HG02938 (cell line): Measurements from ENCODE around the gene MRAS.
"Not testable (repeated sequence)": the region's sequence is repeated elsewhere in the genome, so short reads cannot be mapped to it uniquely, and the experiment has no call there.

Experiments
- ATAC-seq: cut with Tn5 transposase; IDR thresholded peaks from one replicate; pipeline ENCODE4 v1.9.1; 2021; ENCODE audit warnings: mild to moderate bottlenecking, moderate library complexity; ENCODE audit not compliant: unreplicated experiment

Gene MRAS

DNA sequence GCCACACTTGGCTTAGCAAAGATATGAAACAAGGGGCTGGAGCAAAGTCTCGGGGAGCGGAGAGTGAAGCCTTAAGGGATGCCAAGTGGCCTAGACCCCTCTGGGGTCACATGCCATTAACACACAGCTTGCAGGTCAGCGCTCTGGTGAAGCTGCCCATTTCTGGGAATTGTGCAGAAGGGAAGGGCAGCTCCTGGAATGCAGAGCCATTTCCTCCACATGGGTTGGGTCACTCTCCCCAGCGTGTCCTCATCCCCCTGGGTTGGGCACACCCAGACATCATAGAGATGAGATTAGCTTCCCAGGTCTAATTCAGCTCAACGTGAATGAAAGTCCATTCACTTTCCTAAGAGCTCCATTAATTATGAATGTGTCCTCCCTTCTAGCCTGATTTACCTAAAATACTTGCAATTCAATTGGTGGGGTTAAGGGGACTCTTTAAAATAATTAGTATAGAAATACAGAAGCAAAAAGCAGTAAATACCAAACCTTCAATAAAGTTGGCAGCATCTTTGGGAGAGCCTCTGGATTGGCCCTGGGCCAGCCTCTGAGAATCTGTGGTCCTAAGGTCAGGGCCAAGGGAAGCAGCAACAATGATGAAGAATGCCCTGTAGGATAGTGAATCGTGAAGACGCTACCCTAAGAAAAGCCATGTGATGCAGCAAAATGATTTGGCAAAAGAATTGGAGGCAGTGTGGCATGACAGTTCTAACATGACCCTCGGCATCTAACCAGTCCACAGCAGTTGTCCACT is 17.8 kb downstream of the MRAS start:
- ATAC-seq, result no peak

DNA sequence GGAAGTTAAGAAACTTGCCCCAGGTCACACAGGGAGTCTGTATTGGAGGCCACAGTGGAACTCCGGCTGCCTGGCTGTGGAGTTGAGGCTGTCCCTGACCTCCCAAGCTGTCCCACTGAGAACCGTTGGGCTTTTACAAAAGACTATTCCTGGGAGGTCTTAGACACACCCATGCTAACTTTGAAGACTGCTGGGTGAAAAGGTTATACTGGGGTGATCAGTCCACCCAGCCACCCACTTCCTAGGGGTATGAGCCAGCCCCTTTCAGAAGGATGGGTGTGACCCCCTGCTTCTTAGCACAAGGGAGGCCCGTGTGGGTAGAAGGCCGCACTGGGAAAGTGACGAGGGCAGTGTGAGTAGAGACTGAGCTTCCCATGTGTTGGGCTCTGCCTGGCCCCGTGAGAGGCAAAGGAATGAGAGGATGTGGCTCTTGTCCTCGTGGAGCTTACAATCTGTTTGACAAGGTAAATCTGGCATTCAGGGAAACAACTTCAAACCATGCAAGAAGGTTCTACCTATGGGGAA is 19.0 kb downstream of the MRAS start:
- ATAC-seq, result no peak

DNA sequence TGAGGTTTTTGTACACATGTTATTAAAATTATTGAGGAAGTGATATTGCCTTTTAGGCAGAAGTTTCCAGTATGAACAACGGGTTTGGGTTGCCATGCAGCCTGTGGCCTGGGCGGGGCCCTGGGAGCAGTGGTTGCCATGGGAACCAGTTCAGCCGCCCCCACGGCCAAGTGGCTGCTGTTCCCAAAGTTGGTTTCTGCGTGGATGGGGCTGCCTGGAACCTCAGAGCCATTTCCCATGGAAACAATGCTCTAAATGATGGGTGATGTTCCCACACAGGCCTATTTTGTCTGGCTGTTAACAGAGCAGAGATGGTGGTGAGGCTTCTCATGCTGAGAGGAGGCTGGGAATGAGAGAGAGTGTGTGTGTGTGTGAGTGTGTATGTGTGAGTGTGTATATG is 19.5 kb downstream of the MRAS start:
- ATAC-seq, result no peak

DNA sequence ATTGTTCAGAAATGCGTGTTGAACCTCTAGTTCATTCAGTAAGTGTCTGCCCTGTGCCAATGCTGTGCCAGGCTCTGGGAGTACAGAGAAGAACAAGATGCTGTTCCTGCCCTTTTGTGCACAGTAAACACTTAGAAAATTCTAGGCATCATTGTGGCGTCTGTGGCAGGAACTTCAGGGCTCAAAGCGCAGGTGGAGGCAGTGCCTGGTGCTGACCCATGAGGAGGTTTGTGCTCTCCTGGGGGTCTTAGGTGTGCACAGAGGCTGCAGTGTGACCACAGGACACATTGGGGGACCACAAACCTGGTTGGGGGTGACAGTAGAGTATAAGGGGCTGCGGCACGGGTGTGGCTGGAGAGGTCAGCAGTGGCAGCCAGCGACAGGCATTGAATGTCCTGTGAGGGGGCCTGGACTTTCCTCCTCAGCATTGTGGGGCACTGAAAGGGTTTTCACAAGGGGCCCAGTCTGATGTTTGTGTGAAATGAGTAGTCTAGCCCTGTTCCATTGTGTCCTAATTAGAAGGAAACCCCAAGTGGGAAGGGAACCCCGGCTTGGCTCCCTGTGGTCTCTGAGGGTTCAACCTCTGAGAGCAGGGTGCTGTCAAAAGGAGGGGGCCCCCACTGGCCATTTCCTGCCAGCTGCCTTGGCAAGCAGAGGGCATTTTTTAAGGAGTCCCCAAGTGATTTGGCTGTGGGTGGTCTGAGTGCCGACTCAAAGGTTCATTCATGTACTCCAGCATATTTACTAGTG is 20.9 kb downstream of the MRAS start:
- ATAC-seq, result no peak

DNA sequence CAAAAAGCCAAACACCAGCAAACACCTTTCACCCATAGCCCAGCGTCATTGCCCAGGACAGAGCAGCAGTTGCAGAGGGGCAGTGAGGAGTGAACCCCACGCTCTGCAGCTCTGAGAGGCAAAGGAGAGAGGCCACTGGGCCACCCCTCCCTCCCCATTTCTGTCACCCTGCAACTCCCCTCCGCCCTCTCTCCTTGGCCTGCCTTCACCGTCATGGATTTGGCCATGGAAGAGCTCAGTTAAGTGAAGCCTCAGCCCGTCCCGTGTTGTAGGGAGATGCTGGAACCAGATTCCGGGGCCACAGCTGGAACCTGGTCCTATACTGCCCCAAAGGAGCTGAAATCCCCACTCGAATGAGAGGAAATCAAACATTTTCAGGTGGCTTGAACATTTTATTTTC is 21.9 kb downstream of the MRAS start:
- no peak for ATAC-seq

DNA sequence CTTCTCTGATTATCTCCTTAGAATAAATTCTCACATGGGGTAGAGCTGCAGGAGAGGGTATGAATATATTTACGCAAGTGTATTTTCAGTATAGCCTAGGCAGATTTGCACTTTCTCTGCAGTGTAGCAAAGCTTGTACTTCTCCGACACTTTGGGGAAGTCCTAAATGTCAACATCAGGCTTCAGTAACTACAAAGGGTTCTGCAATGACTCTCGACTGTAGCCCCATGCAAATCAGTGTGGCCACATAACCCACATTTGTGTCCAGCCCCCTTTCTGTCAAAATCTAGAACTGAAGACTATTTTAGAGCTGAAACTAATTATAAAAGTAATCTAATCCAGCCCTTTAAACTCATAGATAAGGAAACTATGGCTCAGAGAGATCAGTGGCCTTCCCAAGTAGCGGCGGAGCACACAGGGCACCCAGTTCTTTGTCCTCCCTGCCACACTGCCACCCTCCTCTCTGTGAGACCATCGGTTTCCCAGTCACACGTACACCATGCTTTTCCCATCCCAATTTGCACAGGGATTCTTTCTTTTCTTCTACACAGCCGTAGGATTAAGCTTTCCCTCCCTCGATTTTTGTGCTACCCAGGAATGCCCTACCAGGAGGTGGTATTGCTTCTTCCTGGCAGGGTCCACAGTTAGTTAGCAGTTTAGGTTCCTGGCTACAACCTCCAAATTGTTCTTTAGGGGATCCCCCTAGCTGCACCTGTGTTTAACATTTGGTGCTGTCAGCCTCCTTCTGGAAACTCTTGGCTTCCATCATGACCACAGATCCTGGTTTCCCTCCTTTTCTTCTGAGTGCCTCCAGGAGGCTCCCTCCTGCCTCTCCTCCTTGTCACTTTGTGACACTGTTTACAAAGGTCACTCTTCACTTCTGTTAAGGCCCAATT is 22.9 kb downstream of the MRAS start:
- ATAC-seq, result peak; percentile 100

DNA sequence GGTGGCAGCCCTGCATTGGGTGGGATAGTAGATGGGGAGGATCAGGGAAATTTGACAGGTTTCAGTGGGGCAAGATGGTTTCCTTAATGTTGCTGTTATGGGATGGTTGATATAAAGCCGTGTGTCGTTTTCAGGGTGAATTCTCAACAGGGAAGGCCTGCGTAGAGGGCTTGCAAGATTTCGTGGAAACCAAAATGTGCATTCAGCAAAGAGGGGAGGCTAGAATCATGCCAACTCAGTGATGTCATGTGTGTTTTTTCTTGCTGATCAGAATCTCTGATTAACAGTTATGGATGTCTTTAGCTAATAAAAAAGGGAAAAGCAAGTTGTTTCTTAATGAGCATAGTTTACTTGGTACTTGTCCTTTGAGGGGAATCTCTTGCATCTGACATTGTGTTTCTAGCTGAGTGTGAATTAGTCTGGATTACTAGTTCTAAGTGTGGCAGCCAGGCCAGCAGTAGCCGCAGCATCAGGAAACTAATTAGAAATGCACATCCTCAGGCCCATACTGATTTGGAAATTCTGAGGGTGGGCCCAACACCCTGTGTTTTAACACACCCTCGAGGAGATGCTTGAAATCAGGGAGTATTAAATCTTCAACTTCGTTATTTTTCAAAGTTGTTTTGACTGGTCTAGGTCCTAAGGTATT is 24.8 kb downstream of the MRAS start:
- ATAC-seq, result no peak

DNA sequence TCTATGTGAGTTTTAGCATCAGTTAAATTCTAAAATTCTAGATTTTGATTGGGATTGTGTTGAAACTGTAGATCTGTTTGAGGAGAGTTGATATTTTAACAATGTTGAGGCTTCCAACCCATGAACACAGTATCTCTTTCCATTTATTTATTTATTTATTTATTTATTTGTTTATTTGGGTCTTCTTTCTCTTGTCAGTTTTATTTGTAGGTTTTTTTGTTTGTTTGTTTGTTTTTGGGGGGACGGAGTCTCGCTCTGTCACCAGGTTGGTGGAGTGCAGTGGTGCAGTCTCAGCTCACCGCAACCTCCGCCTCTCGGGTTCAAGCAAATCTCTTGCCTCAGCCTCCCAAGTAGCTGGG is 25.3 kb downstream of the MRAS start:
- no peak for ATAC-seq

DNA sequence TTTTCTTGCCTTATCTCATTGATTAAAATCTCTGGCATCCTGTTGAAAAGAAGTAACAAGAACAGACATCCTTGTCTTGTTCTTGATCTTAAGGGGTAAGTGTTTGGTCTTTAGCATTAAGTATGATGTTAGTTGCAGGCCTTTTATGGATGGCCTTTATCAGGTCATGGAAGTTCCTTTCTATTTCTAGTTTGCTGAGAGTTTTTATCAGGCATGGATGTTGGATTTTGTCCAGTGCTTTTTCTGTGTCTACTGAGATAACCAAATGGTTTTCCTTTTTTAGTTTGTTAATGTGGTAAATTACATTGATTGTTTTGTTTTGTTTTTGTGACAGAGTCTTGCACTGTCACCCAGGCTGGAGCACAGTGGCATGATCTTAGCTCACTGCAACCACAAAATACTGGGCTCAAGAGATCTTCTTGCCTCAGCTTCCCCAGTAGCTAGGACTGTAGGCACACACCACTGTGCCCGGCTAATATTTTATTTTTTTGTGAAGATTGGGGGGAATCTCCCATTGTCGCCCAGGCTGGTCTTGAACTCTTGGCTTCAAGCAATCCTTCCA is 26.3 kb downstream of the MRAS start:
- no peak for ATAC-seq

DNA sequence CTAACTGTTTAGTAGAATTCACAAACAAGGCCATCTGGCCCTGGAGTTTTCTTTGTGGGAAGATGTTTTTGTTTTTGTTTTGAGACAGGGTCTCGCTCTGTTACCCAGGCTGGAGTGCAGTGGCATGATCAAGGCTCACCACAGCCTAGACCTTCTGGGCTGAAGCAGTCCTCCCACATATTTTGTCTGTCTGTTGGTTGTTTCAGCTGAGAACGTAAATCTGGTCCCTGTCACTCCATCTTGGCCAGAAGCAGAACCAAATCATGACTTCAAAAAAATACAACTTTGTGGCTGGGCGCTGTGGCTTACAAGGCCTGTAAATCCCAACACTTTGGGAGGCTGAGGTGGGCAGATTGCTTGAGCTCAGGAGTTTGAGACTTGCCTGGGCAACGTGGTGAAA is 27.1 kb downstream of the MRAS start:
- ATAC-seq, result no peak

DNA sequence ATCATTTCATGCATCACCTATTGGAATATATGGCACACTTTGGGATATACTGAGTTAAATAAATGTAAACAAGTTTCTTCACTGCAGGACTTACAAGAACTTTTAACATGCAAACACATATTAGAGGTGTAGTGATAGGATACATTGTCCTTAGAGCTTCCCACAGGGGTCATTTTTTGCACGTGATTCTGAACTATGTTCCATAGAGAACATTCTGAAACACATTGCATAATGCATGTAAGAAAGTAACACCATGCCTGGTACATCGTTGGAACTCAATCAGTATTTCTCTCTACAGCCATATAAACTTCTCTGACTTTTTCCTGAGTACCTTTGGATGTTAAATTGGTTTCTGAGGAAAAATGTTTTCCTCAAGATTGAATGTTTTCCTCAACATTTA is 28.3 kb downstream of the MRAS start:
- no peak for ATAC-seq

DNA sequence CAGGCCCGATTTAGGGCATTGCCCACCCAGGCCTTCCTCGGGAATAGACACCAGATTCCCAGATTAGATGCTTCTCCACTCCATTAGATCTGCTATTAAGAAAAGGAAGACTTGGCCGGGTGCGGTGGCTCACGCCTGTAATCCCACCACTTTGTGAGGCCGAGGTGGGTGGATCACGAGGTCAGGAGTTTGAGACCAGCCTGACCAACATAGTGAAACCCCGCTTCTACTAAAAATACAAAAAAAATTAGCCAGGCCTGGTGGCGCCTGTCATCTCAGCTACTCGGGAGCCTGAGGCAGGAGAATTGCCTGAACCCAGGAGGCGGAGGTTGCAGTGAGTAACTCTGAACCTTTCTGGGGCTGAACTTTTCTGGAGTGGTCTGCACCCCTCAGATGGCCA is 28.8 kb downstream of the MRAS start:
- ATAC-seq, result not testable (repeated sequence)

DNA sequence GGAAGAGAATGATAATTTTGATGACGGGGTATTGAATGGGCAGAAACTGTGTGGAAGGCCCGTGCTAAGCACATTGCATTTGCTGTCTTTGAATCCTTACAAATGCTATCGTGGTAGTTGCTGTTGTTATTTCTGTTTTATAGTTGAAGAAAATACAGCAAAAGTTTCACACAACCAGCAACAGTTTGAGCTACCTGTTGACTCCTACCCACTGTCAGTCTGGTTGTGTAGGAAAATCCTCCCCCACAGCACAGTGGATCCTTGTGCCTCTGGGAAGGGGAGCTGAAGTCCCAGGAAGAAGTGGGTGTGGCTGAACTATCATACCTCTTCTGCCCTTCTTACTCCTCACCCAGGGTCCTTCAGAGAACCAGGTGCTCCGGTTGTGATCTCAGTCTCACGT is 29.4 kb downstream of the MRAS start:
- no peak for ATAC-seq

DNA sequence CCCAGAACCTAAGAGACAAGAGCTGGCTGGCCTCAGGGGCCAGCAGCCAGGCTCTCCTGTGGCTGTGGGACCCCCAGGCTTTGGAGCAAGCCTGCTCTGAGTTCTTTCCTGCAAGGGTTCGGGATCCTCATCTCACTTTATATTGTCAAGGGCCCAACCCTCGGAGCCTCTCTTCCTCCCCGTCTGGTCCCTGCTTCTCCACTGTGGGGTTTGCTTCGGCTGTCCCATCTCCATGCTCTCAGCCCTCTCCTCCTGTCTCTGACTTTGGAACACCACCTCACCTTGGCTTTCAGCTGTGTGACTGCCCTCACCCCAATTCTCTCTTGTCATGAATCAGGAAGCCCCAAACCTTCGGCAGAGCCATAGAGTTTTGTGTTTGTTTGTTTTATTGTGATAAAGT is 30.0 kb downstream of the MRAS start:
- ATAC-seq, result no peak

DNA sequence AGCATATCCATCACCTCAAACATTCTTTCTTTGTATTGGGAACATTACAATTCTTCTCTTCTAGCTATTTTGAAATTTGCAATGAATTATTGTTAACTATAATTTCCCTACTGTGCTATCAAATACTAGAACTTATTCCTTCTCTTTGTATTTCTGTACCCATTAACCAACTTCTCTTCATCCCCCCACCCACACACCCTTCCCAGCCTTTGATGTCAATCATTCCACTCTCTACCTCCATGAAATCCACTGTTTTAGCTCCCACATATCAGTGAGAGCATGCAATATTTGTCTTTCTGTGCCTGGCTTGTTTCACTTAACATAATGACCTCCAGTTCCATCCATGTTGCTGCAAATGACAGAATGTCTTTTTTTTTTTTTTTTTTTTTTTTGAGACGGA is 30.6 kb downstream of the MRAS start:
- no peak for ATAC-seq

DNA sequence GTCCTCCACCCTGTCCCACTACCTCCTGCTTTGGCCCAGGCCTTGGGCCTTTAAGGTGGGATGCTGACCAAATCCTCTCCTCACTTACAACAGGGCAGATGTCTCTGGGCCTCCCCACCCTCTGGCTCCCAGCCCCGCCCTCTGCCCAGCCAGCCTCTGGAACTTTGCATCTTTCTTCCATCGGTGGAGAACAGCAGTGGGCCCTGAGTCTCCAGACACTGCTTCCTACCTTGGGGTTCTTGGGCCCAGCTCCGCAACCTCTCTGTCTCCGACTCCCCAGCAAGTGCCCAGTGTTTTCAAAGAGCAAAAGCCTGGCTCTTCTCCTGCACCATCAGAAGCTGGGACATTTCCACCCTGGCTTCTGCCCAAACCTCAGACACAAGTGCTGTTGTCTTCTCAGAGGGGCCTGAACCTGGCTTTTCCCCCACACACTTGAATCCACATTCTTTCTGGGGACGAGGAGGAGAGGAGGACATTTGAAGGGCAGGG is 33.1 kb downstream of the MRAS start:
- no peak for ATAC-seq

DNA sequence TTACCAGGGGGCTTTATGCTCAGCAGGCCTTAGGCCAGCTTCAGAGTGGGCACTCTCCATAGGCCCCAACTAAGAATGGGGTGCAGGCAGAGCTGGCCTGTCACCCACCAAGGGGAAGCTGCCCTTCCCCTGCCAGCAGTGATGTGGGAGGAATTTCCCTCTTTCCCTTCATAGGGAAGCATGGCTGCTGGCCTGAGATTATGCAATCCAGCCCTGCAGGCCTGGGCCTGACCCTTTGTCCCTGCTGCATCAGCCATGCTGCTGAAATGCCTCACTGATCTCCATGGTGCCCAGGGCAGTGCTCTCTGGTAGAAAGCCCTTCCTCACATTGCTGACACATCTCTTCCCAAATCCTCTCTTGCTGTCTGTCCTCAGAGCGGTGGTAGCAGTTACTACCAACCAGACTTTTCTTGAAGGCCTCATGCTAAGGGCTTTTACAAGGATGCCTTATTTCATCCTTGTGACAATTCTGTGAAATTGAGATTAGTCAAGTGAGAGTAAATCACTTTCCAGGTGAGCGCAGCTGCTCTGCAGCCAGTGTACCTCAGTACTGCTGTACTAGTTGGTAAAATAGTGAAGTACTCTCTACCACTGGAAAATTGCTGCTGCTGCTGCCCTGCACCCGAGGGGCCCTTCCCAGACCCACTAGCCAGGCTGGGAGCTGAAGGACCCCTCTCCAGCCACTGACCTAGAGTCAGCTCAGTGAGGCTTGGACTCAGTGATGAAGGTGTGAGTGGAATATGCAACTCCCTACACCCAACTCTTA is 33.8 kb downstream of the MRAS start:
- ATAC-seq, result no peak

DNA sequence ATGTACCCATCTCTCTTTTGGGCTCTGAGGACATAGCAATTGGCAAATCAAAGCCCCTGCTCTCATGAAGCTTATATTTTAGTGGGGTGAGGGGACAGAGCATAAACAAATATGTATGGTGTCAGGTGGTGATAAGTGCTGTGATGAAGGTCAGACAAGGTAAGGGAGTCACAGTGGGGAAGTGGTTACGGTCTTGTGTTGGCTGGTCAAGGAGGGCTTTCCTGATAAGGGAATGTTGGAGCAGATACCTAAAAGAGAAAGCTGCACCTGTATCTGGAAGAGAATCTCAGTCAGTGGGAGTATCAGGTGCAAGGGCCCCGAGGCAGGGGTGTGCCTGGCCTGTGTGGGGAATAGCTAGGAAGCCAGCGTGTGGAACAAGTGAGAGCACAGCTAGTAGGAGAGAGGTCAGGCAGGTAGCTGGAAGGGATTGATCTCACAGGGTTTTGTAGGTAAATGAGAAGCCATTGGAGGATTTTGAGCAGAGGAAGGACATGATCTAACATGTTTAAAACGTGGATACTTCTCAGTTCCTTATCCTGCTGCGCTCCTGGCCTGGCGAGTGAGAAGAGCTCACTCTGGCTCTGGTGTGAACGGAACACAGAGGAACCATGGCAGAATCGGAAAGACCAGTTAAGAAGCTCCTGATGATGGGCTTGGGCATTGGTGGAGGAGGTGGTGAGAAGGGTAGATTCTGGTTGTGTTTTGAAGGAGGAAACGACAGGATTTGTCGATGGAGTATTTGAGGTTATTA is 35.5 kb downstream of the MRAS start:
- ATAC-seq, result no peak

DNA sequence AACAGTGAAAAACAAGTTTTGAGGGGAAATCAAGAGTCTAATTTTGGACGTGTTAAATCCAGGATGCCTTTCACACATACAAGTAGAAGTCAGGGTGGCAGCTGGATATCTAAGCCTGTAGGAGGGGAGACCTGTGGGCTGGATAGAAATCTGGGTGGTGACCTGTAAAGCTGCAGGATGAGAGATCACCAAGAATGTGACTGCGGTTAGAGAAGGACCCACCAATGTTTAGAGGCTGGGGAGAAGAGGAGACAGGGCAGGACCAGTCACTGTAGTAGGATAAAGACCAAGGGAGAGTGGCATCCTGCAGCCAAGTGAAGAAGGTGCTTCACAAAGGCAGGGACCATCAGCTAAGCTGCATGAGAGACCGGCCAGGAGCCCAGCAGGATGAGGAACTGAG is 36.2 kb downstream of the MRAS start:
- ATAC-seq, result no peak
